Astrocyte (in vitro differentiated cells and primary cell): ENCODE results near the gene CNEP1R1.

Source experiments
- CTCF ChIP-seq: IDR thresholded peaks from 2 replicates; pipeline ENCODE4 v1.5.1; 2011; ENCODE audit warnings: low read depth, mild to moderate bottlenecking, inconsistent platforms, low read length, moderate library complexity; ENCODE audit not compliant: insufficient read depth
- EZH2 ChIP-seq: IDR thresholded peaks from 2 replicates; pipeline ENCODE4 v1.6.1; 2012; ENCODE audit warnings: mild to moderate bottlenecking, low read length, inconsistent platforms; ENCODE audit not compliant: insufficient read depth

- TF ChIP-seq EZH2 (no peak), CTCF (no peak)
Observed at GRCh38 chr16:50072730-50073129, 47.7 kb downstream of the CNEP1R1 start.
